ENCODE data around the gene PARN. TPM values are rescaled to one million over a fixed set of nuclear protein-coding genes. Genes with fewer than 3 reads are reported as not detected.
"Not testable (repeated sequence)": the region's sequence is repeated elsewhere in the genome, so short reads cannot be mapped to it uniquely, and the experiment has no call there.

Gene PARN
- total and polyA plus RNA-seq, 2 experiments from 2014 or later, result 32.5 to 61.3 TPM

DNA sequence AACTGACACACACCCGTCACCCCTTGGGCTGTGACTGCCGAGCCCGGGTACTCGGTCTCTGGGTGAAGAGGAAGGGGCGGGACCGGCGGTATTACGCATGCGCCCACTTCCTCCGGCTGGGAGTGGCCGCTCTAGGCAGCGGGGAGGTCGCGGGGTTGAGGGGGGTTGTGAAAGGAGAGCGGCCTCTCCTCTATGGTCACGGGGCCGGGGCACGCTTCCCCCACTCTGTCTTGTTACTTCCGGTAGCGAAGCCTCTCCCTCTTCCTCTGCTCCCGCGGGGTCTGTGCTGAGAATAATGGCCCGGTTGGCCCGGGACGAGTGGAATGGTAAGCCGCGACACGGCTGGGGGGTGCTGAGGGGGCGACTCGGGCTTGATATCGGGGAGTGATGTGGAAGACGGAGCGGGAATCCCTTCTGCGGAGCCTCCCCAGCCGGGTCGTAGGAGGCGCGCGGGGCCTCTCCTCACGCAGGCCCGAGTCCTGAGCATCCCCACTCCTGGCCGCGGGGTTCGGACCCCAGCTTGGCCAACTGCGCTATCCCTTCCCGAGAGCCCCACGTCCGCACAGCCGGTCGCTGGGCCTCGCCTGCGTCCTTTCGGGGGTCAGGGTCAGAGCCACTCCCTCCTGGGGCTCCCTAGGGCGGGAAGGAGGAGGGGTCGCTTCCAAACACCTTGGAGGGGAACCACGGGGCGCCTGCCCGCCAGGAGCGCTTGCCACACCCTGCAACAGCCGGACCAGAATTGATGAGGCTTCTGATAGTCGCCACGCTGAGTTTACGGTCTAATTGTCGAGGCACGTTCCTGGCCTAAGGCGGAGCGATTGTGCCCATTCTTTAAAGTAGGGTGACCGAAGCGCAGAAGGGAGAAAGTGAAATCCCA is 2.9 kb upstream of the PARN start, which contains the start of gene BFAR:
TSS of gene BFAR (plus strand) at position 259 of the 877 bp plus-strand sequence. CDS start 11,396 bp downstream, outside the sequence.
- peaks cover 48% of the 10 kb centered on the region for H3K4me1 Mint-ChIP-seq
- Histone ChIP-seq H3K36me3 (ENCODE audit: insufficient read depth) (peaks cover 3% of the 10 kb centered on the region; the same call in 1 of the 2 replicates), H4K20me1 (replicated peaks; ENCODE audit: insufficient read depth) (peaks cover 9% of the 10 kb centered on the region), H3F3A (replicated peaks; ENCODE audit: low read depth) (peaks cover 31% of the 10 kb centered on the region), H3K4me1 (ENCODE audit: insufficient read depth) (peaks cover 41% of the 10 kb centered on the region), H3K4me2 (peak within 1 kb of the TSS; percentile 90), H2AFZ (no peak within 1 kb of the TSS), H3K27me3 (ENCODE audit: insufficient read depth) (no peaks in the 10 kb centered on the region), H3K27ac (ENCODE audit: low read depth) (peak within 1 kb of the TSS; percentile 94), H3K4me3 (peak within 1 kb of the TSS; percentile 78), H3K9me2 (ENCODE audit: insufficient read depth) (no peaks in the 10 kb centered on the region), H3K79me2 (replicated peaks; ENCODE audit: insufficient read depth) (peaks cover 53% of the 10 kb centered on the region)
- peaks cover 6% of the 10 kb centered on the region for H3K27me3 Mint-ChIP-seq (ENCODE audit: insufficient read depth, low read depth, poor library complexity)
- no peaks in the 10 kb centered on the region for H3K9me3 Mint-ChIP-seq
- H3K27ac Mint-ChIP-seq, result peak within 1 kb of the TSS; percentile 99
- DNase-seq (ENCODE audit: low spot score) (peak; percentile 98), ATAC-seq (peak; percentile 74)
- no peak for TF ChIP-seq EZH2phosphoT487 (IDR thresholded peaks at IDR 0.05; ENCODE audit: unreplicated experiment)
- TF ChIP-seq POLR2AphosphoS5 (IDR thresholded peaks at IDR 0.05; ENCODE audit: low read depth), result peak; percentile 97
- TF ChIP-seq ETS1 (IDR thresholded peaks at IDR 0.05), result peak; percentile 78
- TF ChIP-seq CREB1 (CRISPR knock-in tag; IDR thresholded peaks at IDR 0.05; ENCODE audit: low read depth), result peak; percentile 66
- peaks cover 32% of the 10 kb centered on the region for H3K36me3 Mint-ChIP-seq (ENCODE audit: low read depth)
- H3K4me3 Mint-ChIP-seq, result peak within 1 kb of the TSS; percentile 99

DNA sequence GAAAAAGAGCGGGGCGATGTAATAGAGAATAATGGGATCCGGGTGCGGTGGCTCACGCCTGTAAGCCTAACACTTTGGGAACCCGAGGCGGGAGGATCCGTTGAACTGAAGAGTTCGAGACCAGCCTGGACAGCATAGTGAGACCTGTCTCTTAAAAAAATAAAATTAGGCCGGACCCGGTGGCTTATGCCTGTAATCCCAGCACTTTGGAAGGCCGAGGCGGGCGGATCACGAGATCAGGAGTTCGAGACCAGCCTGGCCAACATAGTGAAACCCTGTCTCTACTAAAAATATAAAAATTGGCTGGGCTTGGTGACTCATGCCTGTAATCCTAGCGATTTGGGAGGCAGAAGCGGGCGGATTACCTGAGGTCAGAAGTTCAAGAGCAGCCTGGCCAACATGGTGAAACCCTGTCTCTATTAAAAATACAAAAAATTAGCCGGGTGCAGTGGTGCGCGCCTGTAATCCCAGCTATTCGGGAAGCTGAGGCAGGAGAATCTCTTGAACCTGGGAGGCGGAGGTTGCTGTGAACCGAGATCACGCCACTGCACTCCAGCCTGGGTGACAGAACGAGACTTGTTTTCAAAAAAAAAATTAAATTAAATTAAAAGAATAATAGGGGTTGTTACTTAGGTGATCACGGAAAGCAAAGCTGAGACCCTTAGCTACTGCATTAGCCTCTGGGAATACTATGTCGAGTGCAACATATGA is 715 bp upstream of the PARN start:
- Histone ChIP-seq H4K20me1 (replicated peaks; ENCODE audit: insufficient read depth) (peaks cover 12% of the 10 kb centered on the region), H3K79me2 (replicated peaks; ENCODE audit: insufficient read depth) (peaks cover 44% of the 10 kb centered on the region), H3K4me2 (peak overlapping the region; percentile 57), H3K4me3 (peak overlapping the region; percentile 75), H3K36me3 (ENCODE audit: insufficient read depth) (peaks cover 20% of the 10 kb centered on the region), H3K4me1 (ENCODE audit: insufficient read depth) (peaks cover 25% of the 10 kb centered on the region), H3K27ac (ENCODE audit: low read depth) (peak overlapping the region; percentile 92), H3F3A (replicated peaks; ENCODE audit: low read depth) (peaks cover 28% of the 10 kb centered on the region)
- Mint-ChIP-seq H3K27ac (peak overlapping the region; percentile 98), H3K4me1 (peaks cover 31% of the 10 kb centered on the region), H3K36me3 (ENCODE audit: low read depth) (peaks cover 42% of the 10 kb centered on the region), H3K4me3 (peak overlapping the region; percentile 96)
- not testable (repeated sequence) for H2AFZ ChIP-seq; H3K27me3 ChIP-seq (ENCODE audit: insufficient read depth); H3K9me3 Mint-ChIP-seq; ATAC-seq; H3K27me3 Mint-ChIP-seq (ENCODE audit: insufficient read depth, low read depth, poor library complexity); DNase-seq (ENCODE audit: low spot score); H3K9me2 ChIP-seq (ENCODE audit: insufficient read depth)

GRCh38 chr16:14629612-14629918 is 495 bp downstream of the PARN start:
- H3K4me3 Mint-ChIP-seq, result peak overlapping the region; percentile 96
- Histone ChIP-seq H3K4me2 (peak overlapping the region; percentile 90), H3K4me1 (ENCODE audit: insufficient read depth) (peaks cover 13% of the 10 kb centered on the region), H3K27me3 (ENCODE audit: insufficient read depth) (no peaks in the 10 kb centered on the region), H3K27ac (ENCODE audit: low read depth) (peak overlapping the region; percentile 93), H3F3A (replicated peaks; ENCODE audit: low read depth) (peaks cover 16% of the 10 kb centered on the region), H3K36me3 (ENCODE audit: insufficient read depth) (peaks cover 28% of the 10 kb centered on the region), H3K9me2 (ENCODE audit: insufficient read depth) (no peaks in the 10 kb centered on the region), H3K79me2 (replicated peaks; ENCODE audit: insufficient read depth) (peaks cover 33% of the 10 kb centered on the region), H2AFZ (0 out of 2 replicates have a peak overlapping the region, but pooled peaks have one; percentile 16), H4K20me1 (replicated peaks; ENCODE audit: insufficient read depth) (peaks cover 5% of the 10 kb centered on the region), H3K4me3 (peak overlapping the region; percentile 75)
- peaks cover 20% of the 10 kb centered on the region for H3K4me1 Mint-ChIP-seq
- peaks cover 8% of the 10 kb centered on the region for H3K27me3 Mint-ChIP-seq (ENCODE audit: insufficient read depth, low read depth, poor library complexity)
- DNase-seq (ENCODE audit: low spot score) (peak; percentile 63), ATAC-seq (peak; percentile 3)
- H3K9me3 Mint-ChIP-seq, result no peaks in the 10 kb centered on the region
- TF ChIP-seq REST (IDR thresholded peaks at IDR 0.05; ENCODE audit: unreplicated experiment), result no peak
- H3K36me3 Mint-ChIP-seq (ENCODE audit: low read depth), result peaks cover 50% of the 10 kb centered on the region
- H3K27ac Mint-ChIP-seq, result peak overlapping the region; percentile 98

All from GM23338 (cell line).